ENCODE results near the gene PDE3B.
"Not testable (repeated sequence)": the region's sequence is repeated elsewhere in the genome, so short reads cannot be mapped to it uniquely, and the experiment has no call there.

Gene PDE3B

GRCh38 chr11:14643697-14644225, at the start of gene PDE3B:
PDE3B (plus strand) TSS chr11:14643804; CDS start chr11:14644076, 272 bp downstream.
- DNase-seq: peak; percentile 53

GRCh38 chr11:14595261-14595660, 48.3 kb upstream of the PDE3B start:
- not testable (repeated sequence) for DNase-seq

- DNase-seq: no peak
Measured at GRCh38 chr11:14607713-14608112, 35.9 kb upstream of the PDE3B start.

- DNase-seq: no peak
Measured at GRCh38 chr11:14609902-14610301, 33.7 kb upstream of the PDE3B start.

- no peak for DNase-seq
Measured at GRCh38 chr11:14611939-14612338, 31.7 kb upstream of the PDE3B start.

- DNase-seq: no peak
Measured at GRCh38 chr11:14612694-14613093, 30.9 kb upstream of the PDE3B start.

GRCh38 chr11:14614091-14614622, 29.4 kb upstream of the PDE3B start:
- DNase-seq: no peak

GRCh38 chr11:14617241-14618027, 26.2 kb upstream of the PDE3B start:
- no peak for DNase-seq

GRCh38 chr11:14618060-14618459, 25.5 kb upstream of the PDE3B start:
- no peak for DNase-seq

GRCh38 chr11:14619603-14620531, 23.7 kb upstream of the PDE3B start:
- peak; percentile 44 for DNase-seq

- DNase-seq: no peak
Measured at GRCh38 chr11:14622223-14622954, 21.2 kb upstream of the PDE3B start.

GRCh38 chr11:14623036-14623435, 20.6 kb upstream of the PDE3B start:
- no peak for DNase-seq

GRCh38 chr11:14625586-14626205, 17.9 kb upstream of the PDE3B start:
- no peak for DNase-seq

- DNase-seq: no peak
Measured at GRCh38 chr11:14626650-14627049, 17.0 kb upstream of the PDE3B start.

GRCh38 chr11:14633506-14634224, 9.9 kb upstream of the PDE3B start:
- DNase-seq: not testable (repeated sequence)

- no peak for DNase-seq
Measured at GRCh38 chr11:14634813-14635212, 8.8 kb upstream of the PDE3B start.

GRCh38 chr11:14635546-14635945, 8.1 kb upstream of the PDE3B start:
- no peak for DNase-seq

GRCh38 chr11:14636119-14636518, 7.5 kb upstream of the PDE3B start:
- DNase-seq: no peak

GRCh38 chr11:14637868-14638409, 5.7 kb upstream of the PDE3B start:
- DNase-seq: no peak

GRCh38 chr11:14638561-14638960, 5.0 kb upstream of the PDE3B start:
- DNase-seq: no peak

GRCh38 chr11:14641801-14642200, 1.8 kb upstream of the PDE3B start:
- DNase-seq: no peak
